ENCODE results near the gene CAV2. TPM values are rescaled to one million over a fixed set of nuclear protein-coding genes. Genes with fewer than 3 reads are reported as not detected.

Gene CAV2
- total RNA-seq, 4 donors from 2014 or later = 86.4 to 172 (median 132) TPM

GRCh38 chr7:116541951-116542350 is 42.4 kb downstream of the CAV2 start:
- peaks cover 0 to 20% (median 0%) of the 10 kb centered on the region in 3 donors for H3K36me3 ChIP-seq
- peaks cover 0 to 60% (median 3%) of the 10 kb centered on the region in 4 donors for H3K4me1 ChIP-seq
- no peaks in the 10 kb centered on the region for H3K27me3 ChIP-seq
- DNase-seq (ENCODE audit: low spot score in 2 of 2) = peak in 1 of 2 donors; percentile 3
- H3K27ac ChIP-seq = peak overlapping the region in 2 of 4 donors; percentile 66 to 74
- WGBS, 2 donors = 42 to 45% methylated on average over 3 of the region's 3 CpGs
- no peaks in the 10 kb centered on the region for H3K9me3 ChIP-seq
- no peak overlapping the region for H3K4me3 ChIP-seq
- TF ChIP-seq CTCF (IDR thresholded peaks at IDR 0.05) = no peak
- no peak for TF ChIP-seq EP300 (IDR thresholded peaks at IDR 0.05)
- no peak for TF ChIP-seq POLR2A (IDR thresholded peaks at IDR 0.05)

GRCh38 chr7:116542618-116543017 is 43.1 kb downstream of the CAV2 start:
- peak overlapping the region in 2 of 4 donors; percentile 66 to 74 for H3K27ac ChIP-seq

GRCh38 chr7:116543664-116544063 is 44.1 kb downstream of the CAV2 start:
- Histone ChIP-seq H3K9me3 (no peaks in the 10 kb centered on the region), H3K4me1 (peaks cover 0 to 62% (median 3%) of the 10 kb centered on the region in 4 donors), H3K4me3 (no peak overlapping the region), H3K27ac (peak overlapping the region in 2 of 4 donors; percentile 66 to 74), H3K27me3 (no peaks in the 10 kb centered on the region), H3K36me3 (peaks cover 0 to 12% (median 0%) of the 10 kb centered on the region in 3 donors)
- no peak for DNase-seq (ENCODE audit: low spot score in 2 of 2)
- 57 to 62% methylated on average over 2 of the region's 2 CpGs for WGBS, 2 donors
- TF ChIP-seq CTCF (IDR thresholded peaks at IDR 0.05) (no peak), EP300 (IDR thresholded peaks at IDR 0.05) (no peak), POLR2A (IDR thresholded peaks at IDR 0.05) (no peak)

More at GRCh38 chr7:116542618-116543017, 43.1 kb downstream of the CAV2 start:
- Histone ChIP-seq H3K4me3 (no peak overlapping the region), H3K9me3 (no peaks in the 10 kb centered on the region), H3K36me3 (peaks cover 0 to 15% (median 0%) of the 10 kb centered on the region in 3 donors), H3K4me1 (peaks cover 0 to 61% (median 3%) of the 10 kb centered on the region in 4 donors), H3K27me3 (no peaks in the 10 kb centered on the region)
- TF ChIP-seq CTCF (IDR thresholded peaks at IDR 0.05) = no peak
- TF ChIP-seq EP300 (IDR thresholded peaks at IDR 0.05) = no peak
- TF ChIP-seq POLR2A (IDR thresholded peaks at IDR 0.05) = no peak
- WGBS, 2 donors = 66 to 75% methylated on average over 2 of the region's 2 CpGs
- DNase-seq (ENCODE audit: low spot score in 2 of 2) = no peak

- Histone ChIP-seq H3K27ac (peak overlapping the region in 1 of 4 donors; percentile 74), H3K27me3 (no peaks in the 10 kb centered on the region), H3K4me1 (peaks cover 0 to 62% (median 5%) of the 10 kb centered on the region in 4 donors), H3K4me3 (no peak overlapping the region), H3K9me3 (no peaks in the 10 kb centered on the region), H3K36me3 (peaks cover 0 to 7% (median 0%) of the 10 kb centered on the region in 3 donors)
- 75 to 76% methylated on average over 1 of the region's 1 CpG for WGBS, 2 donors
- DNase-seq (ENCODE audit: low spot score in 2 of 2) = peak in 1 of 2 donors; percentile 3
- TF ChIP-seq CTCF (IDR thresholded peaks at IDR 0.05) (no peak), EP300 (IDR thresholded peaks at IDR 0.05) (no peak), POLR2A (IDR thresholded peaks at IDR 0.05) (no peak)
Measured at GRCh38 chr7:116544487-116544886, 44.9 kb downstream of the CAV2 start.

GRCh38 chr7:116545411-116545993 is 46.0 kb downstream of the CAV2 start:
- TF ChIP-seq EP300 (IDR thresholded peaks at IDR 0.05) = no peak
- no peak for TF ChIP-seq CTCF (IDR thresholded peaks at IDR 0.05)
- TF ChIP-seq POLR2A (IDR thresholded peaks at IDR 0.05) = no peak
- H3K9me3 ChIP-seq = no peaks in the 10 kb centered on the region
- peaks cover 0 to 7% (median 0%) of the 10 kb centered on the region in 3 donors for H3K36me3 ChIP-seq
- no peaks in the 10 kb centered on the region for H3K27me3 ChIP-seq
- no peak overlapping the region for H3K4me3 ChIP-seq
- H3K4me1 ChIP-seq = peaks cover 0 to 66% (median 6%) of the 10 kb centered on the region in 4 donors
- no peak for DNase-seq (ENCODE audit: low spot score in 2 of 2)
- 52 to 59% methylated on average over 6 of the region's 6 CpGs for WGBS, 2 donors
- H3K27ac ChIP-seq = peak overlapping the region in 2 of 4 donors; percentile 13 to 74
